A673 (cell line): ENCODE measurements around the gene RECK. TPM values are rescaled to one million over a fixed set of nuclear protein-coding genes. Genes with fewer than 3 reads are reported as not detected.

Experiments used
- BruUV-seq: library from RNA; stranded (reverse); fragments of 400-500 nt; replicated peaks from 2 replicates; lab custom pipeline; 2021; lab: Mats Ljungman, UMichigan
- CTCF ChIA-PET: fragments of 300-600 bp; sonication (Branson Sonifier 250); formaldehyde crosslinking; loops from one replicate; lab custom pipeline; 2022; ENCODE audit warnings: antibody characterized with exemption; lab: Charles Lee
- POLR2A ChIA-PET: fragments of 300-600 bp; sonication (Branson Sonifier 250); formaldehyde crosslinking; loops from one replicate; lab custom pipeline; 2022; ENCODE audit warnings: antibody characterized with exemption; ENCODE audit not compliant: low non-redundant PET; lab: Charles Lee
- DNase-seq: peaks from one replicate; pipeline ENCODE4 v3.0.0-alpha.2; 2015; ENCODE audit warnings: low spot score
- H3K27ac ChIP-seq: fragments of 200-600 bp; sonication (generic); 2 replicates; pipeline ENCODE4 v1.5.1; 2016; ENCODE audit warnings: mixed run types, low read depth, mild to moderate bottlenecking, mixed read lengths, antibody characterized with exemption, low read length; ENCODE audit not compliant: poor library complexity, severe bottlenecking
- H3K27me3 ChIP-seq: fragments of 200-600 bp; sonication (generic); replicated peaks from 2 replicates; pipeline ENCODE4 v1.6.1; 2017; ENCODE audit warnings: mixed run types, low read depth, mild to moderate bottlenecking, mixed read lengths, antibody characterized with exemption, low read length; ENCODE audit not compliant: insufficient read depth, poor library complexity
- H3K36me3 ChIP-seq: fragments of 200-600 bp; sonication (generic); 2 replicates; pipeline ENCODE4 v1.6.1; 2016; ENCODE audit warnings: mixed run types, mild to moderate bottlenecking, mixed read lengths, antibody characterized with exemption, low read length; ENCODE audit not compliant: insufficient read depth, poor library complexity, severe bottlenecking
- H3K4me1 ChIP-seq: fragments of 200-600 bp; sonication (generic); 2 replicates; pipeline ENCODE4 v1.6.1; 2017; ENCODE audit warnings: mixed run types, mild to moderate bottlenecking, mixed read lengths, antibody characterized with exemption, low read length; ENCODE audit not compliant: insufficient read depth, poor library complexity, severe bottlenecking
- H3K4me3 ChIP-seq: fragments of 200-600 bp; sonication (generic); 2 replicates; pipeline ENCODE4 v1.5.1; 2016; ENCODE audit warnings: low read depth, mixed run types, mild to moderate bottlenecking, mixed read lengths, low read length; ENCODE audit not compliant: poor library complexity, severe bottlenecking
- H3K9me3 ChIP-seq: fragments of 200-600 bp; sonication (generic); 2 replicates; pipeline ENCODE4 v1.6.1; 2016; ENCODE audit warnings: mixed run types, low read depth, mild to moderate bottlenecking, mixed read lengths, antibody characterized with exemption, low read length; ENCODE audit not compliant: poor library complexity, severe bottlenecking
- CTCF ChIP-seq: fragments of 300-800, 200-600 bp; sonication (generic); conservative IDR thresholded peaks from 2 replicates; pipeline ENCODE4 v1.5.1; 2017; ENCODE audit warnings: low read depth, mild to moderate bottlenecking, antibody characterized with exemption, low read length, moderate library complexity, mixed read lengths
- EZH2 ChIP-seq: fragments of 200-600 bp; sonication (generic); IDR thresholded peaks from 2 replicates; pipeline ENCODE4 v1.6.1; 2017; ENCODE audit warnings: borderline replicate concordance, low read depth, mild to moderate bottlenecking, mixed read lengths, antibody characterized with exemption, low read length; ENCODE audit not compliant: poor library complexity, severe bottlenecking
- intact Hi-C: fragments of 100-400 bp; cut with micrococcal nuclease; formaldehyde crosslinking; loops from one replicate; pipeline ENCODE4 v1.10.0; 2022; ENCODE audit not compliant: unreplicated experiment
- total RNA-seq: library from RNA; stranded (reverse); gene quantifications from 2 replicates; pipeline ENCODE4 v1.2.3, GENCODE V29; 2021

Gene RECK
- total RNA-seq, 1 experiment from 2014 or later, result 9.1 TPM

- CTCF ChIA-PET, result no interaction called here
- no TSS peak for BruUV-seq
Observed at GRCh38 chr9:36110434-36110833, 73.7 kb downstream of the RECK start.

GRCh38 chr9:36112516-36112915, 75.8 kb downstream of the RECK start:
- Histone ChIP-seq H3K4me1 (no peaks in the 10 kb centered on the region), H3K36me3 (no peaks in the 10 kb centered on the region), H3K27ac (no peak overlapping the region), H3K4me3 (no peak overlapping the region), H3K27me3 (no peaks in the 10 kb centered on the region), H3K9me3 (no peaks in the 10 kb centered on the region)
- no TSS peak for BruUV-seq
- CTCF ChIA-PET, result no interaction called here
- POLR2A ChIA-PET, result no interaction called here
- intact Hi-C loops, result no loop called here
- TF ChIP-seq CTCF (no peak), EZH2 (no peak)
- DNase-seq, result no peak

More at GRCh38 chr9:36110434-36110833, 73.7 kb downstream of the RECK start:
- POLR2A ChIA-PET, result no interaction called here
- Histone ChIP-seq H3K27ac (no peak overlapping the region), H3K9me3 (no peaks in the 10 kb centered on the region), H3K27me3 (no peaks in the 10 kb centered on the region), H3K4me3 (no peak overlapping the region), H3K36me3 (no peaks in the 10 kb centered on the region), H3K4me1 (no peaks in the 10 kb centered on the region)
- DNase-seq, result no peak
- TF ChIP-seq EZH2 (no peak), CTCF (0 out of 2 replicates have a peak, but pooled peaks have one; percentile 23)
- intact Hi-C loops, result no loop called here

GRCh38 chr9:36113999-36114398, 77.3 kb downstream of the RECK start:
- Histone ChIP-seq H3K36me3 (no peaks in the 10 kb centered on the region), H3K4me3 (no peak overlapping the region), H3K27me3 (no peaks in the 10 kb centered on the region), H3K27ac (no peak overlapping the region), H3K4me1 (no peaks in the 10 kb centered on the region), H3K9me3 (no peaks in the 10 kb centered on the region)
- CTCF ChIA-PET, result no interaction called here
- POLR2A ChIA-PET, result no interaction called here
- BruUV-seq, result no TSS peak
- TF ChIP-seq CTCF (no peak), EZH2 (no peak)
- DNase-seq, result no peak
- intact Hi-C loops, result no loop called here
